GM21786 (cell line): Measurements from ENCODE around the gene WNK1.

Experiments used
- ATAC-seq: cut with Tn5 transposase; IDR thresholded peaks from one replicate; pipeline ENCODE4 v1.9.1; 2021; ENCODE audit not compliant: unreplicated experiment

The WNK1 gene

GRCh38 chr12:851913-852312, 99.5 kb downstream of the WNK1 start:
- no peak for ATAC-seq

GRCh38 chr12:852864-853263, 100.5 kb downstream of the WNK1 start:
- no peak for ATAC-seq

DNA sequence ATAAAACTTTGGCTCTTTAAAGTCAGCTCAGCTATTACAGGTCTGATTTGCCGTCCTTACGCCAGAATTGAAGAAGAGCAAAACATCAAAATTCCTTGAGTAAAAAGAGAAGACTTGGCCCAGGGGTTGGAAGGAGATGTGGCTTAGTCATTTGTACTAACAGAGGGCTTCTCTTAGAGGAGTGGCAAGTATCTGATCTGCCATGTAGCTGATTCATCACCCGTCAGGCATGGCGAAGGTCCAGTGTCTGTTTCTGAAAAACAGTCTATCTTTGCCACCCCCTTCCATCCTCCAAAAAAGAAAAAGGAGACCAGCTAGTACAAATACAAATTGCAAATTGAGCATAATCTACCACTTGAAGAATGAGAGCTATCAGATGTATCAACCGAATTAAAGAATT, 105.2 kb downstream of the WNK1 start:
- no peak for ATAC-seq

DNA sequence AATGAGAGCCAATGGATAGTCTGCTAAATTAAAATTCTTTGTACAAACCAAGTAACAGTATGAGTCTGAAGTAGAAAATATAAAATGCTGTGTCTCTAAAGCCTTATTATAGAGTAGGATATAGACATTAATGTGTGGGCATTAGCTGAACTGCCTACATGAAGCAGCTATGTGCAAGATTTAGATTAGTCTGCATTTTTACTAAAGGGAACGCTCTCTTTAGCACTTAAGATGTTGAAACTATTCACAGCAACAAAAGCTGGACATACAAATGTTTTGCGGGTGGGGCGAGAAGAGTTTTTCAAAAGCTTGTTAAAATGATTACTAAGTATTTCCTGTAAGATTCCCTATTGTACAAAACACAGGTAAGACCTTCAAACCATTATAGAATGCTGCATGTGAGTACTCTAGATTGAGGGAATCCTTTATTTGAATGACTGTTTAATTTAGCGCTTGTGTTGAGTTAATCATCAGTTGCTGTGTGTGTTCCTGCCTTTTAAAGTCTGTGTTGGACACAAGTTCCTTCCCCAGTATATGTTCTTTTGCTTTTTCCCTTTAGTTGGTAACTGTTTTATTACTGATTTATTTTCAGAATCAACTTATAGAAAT, 110.0 kb downstream of the WNK1 start:
- no peak for ATAC-seq

DNA sequence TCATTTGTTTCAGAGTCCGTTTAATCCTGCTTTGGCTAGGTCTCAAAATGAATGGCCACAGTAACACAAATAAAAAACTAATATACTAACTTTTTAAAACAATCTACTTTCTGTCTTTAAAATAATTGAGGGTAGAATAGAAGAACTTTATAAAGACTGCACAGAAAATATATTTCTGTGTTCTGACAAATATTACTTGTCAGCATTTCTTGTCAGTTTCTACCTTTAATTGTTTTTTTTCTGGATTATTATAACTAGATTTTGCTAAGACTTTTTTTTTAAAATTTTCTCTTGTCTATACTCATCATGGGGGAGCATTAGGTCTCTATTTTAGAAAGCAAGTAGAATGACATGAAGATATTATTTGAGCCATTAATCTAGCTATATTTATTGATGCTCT, 110.9 kb downstream of the WNK1 start:
- no peak for ATAC-seq

DNA sequence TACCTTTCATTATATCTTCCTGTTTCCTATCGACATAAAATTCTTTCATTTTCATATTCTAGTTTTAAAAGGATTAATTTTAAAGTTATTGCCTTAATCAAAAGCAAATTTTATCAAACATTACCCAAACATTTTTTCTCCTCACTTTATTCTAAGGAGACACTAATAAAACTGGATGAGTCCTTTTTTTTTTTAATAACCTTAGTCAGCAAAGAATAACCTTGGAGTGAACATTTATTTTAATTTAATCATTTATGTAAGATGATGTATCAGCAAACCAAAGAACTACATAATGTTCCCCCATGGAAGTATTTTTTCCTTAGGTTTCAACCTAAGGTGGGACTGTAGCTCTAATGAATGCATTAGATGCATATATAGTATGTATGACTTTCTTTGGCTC, 113.2 kb downstream of the WNK1 start:
- no peak for ATAC-seq

GRCh38 chr12:867905-868304, 115.5 kb downstream of the WNK1 start:
- no peak for ATAC-seq

GRCh38 chr12:868722-869121, 116.3 kb downstream of the WNK1 start:
- ATAC-seq: no peak

DNA sequence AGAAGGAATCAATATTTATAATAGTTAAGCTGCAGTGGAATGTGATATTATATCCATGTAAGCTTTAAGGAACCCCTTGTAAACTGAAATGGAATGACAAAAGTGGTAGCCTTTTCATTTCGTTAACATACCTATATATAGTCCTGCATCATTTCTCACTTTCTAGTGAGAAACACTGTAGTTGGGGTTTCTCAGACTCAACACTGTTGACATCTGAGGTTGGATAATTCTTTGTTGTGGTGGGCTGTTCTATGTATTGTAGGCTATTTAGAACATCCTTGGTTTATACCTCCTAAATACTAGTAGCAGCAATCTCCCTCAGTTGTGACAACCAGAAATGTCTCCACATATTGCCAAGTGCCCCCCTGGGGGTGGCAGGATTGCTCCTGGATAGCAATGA, 118.0 kb downstream of the WNK1 start:
- ATAC-seq: no peak

GRCh38 chr12:873954-874353, 121.6 kb downstream of the WNK1 start:
- ATAC-seq: no peak

DNA sequence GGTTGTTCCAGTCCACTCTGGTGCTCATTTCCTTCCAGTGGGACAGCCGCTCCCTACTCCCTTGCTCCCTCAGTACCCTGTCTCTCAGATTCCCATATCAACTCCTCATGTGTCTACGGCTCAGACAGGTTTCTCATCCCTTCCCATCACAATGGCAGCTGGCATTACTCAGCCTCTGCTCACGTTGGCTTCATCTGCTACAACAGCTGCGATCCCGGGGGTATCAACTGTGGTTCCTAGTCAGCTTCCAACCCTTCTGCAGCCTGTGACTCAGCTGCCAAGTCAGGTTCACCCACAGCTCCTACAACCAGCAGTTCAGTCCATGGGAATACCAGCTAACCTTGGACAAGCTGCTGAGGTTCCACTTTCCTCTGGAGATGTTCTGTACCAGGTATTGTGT, 127.3 kb downstream of the WNK1 start:
- no peak for ATAC-seq

DNA sequence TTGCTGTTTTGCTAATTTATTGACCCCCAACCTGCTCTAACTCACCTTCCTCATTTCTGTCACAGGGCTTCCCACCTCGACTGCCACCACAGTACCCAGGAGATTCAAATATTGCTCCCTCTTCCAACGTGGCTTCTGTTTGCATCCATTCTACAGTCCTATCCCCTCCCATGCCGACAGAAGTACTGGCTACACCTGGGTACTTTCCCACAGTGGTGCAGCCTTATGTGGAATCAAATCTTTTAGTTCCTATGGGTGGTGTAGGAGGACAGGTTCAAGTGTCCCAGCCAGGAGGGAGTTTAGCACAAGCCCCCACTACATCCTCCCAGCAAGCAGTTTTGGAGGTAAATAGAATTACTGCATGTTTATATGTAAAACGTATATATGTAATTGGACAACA, 128.3 kb downstream of the WNK1 start:
- ATAC-seq: no peak

- ATAC-seq: no peak
Observed at GRCh38 chr12:884746-885414, 132.5 kb downstream of the WNK1 start.

DNA sequence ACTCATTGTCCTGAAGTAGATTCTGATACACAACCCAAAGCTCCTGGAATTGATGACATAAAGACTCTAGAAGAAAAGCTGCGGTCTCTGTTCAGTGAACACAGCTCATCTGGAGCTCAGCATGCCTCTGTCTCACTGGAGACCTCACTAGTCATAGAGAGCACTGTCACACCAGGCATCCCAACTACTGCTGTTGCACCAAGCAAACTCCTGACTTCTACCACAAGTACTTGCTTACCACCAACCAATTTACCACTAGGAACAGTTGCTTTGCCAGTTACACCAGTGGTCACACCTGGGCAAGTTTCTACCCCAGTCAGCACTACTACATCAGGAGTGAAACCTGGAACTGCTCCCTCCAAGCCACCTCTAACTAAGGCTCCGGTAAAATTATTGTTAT, 133.3 kb downstream of the WNK1 start:
- ATAC-seq: no peak

GRCh38 chr12:886206-886605, 133.8 kb downstream of the WNK1 start:
- no peak for ATAC-seq

DNA sequence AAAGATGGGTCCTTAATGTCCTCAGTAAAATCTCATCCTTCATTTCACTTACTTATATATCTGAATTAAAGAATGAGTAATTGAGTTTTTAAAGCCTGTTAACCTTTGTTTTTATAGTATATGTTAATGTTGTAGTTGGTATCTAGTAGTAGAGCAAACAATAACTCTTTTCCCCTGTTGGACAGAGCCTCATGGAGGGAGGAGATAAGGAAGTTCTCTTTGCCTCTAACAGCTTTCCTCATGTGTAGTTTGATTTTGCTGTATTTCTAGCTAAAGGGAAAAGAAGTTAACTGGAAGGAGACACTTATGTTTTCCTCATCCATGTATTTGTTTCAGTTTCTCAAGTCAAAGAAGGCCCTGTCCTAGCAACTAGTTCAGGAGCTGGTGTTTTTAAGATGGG, 141.8 kb downstream of the WNK1 start:
- no peak for ATAC-seq

DNA sequence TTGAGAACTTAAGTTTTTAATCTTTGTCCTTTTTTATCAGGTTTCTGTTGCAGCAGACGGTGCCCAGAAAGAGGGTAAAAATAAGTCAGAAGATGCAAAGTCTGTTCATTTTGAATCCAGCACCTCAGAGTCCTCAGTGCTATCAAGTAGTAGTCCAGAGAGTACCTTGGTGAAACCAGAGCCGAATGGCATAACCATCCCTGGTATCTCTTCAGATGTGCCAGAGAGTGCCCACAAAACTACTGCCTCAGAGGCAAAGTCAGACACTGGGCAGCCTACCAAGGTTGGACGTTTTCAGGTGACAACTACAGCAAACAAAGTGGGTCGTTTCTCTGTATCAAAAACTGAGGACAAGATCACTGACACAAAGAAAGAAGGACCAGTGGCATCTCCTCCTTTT, 143.7 kb downstream of the WNK1 start:
- no peak for ATAC-seq

GRCh38 chr12:897386-897785, 145.0 kb downstream of the WNK1 start:
- no peak for ATAC-seq

DNA sequence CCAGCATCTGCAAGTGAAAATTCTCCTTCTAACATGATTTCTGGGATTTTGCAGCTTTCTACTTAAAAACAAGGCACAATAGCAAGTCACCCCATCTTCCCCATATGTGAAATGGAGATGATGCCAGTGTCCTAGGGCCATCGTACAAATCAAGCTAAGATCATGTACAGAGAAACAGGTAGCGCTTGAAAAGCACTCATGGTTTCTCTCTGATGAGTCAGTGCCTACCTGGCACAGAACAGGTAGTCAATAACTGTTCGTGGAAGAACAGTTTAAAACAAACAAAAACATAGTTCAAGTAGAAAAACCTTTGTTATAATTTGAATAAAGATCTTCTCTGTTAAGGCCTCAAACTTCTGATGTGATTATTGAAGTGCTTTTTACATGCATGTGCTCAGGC, 150.2 kb downstream of the WNK1 start:
- ATAC-seq: no peak

GRCh38 chr12:903055-903454, 150.7 kb downstream of the WNK1 start:
- ATAC-seq: no peak

GRCh38 chr12:904010-904414, 151.6 kb downstream of the WNK1 start:
- ATAC-seq: no peak

DNA sequence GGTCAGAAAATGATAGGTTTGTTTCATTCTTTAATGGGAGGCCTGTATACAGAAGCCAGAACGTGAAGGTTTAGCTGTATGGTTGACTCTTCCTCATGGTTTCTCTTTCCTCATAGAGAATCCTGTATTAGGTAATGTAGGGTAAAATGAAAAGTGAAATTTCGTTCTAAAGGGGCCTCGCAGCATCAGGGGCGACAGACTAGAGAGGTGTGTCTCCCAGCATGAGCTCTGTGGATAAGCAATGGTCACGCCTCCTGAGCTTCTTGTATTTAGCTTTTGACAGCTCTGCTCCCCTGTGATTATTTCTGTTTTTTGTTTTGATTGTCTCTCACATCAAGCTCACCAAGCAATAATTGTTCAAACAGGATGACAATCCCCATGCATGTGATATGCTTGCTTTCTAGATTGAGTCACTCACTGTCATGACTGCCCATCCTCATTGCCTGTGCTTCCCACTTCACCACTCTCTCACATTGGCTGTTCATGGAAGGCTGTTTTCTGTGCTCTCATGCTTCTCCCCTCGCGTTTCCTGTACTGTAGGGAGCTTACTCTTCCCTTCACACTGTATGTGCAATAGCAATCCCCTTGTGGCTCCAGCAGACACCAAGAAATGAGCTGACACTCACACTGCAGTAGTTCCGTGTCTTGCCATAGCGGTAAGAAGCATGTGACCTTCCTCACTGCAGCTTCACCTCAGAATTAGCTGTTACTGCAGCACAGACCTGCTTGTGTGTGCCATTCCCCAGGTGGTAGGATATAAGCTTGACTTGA, 153.1 kb downstream of the WNK1 start:
- ATAC-seq: no peak
